ENCODE results near the gene CDC20B. TPM values are rescaled to one million over a fixed set of nuclear protein-coding genes. Genes with fewer than 3 reads are reported as not detected.

CDC20B gene
- total RNA-seq, 6 donors from 2014 or later = 0.09 to 5.5 (median 1.5) TPM

DNA sequence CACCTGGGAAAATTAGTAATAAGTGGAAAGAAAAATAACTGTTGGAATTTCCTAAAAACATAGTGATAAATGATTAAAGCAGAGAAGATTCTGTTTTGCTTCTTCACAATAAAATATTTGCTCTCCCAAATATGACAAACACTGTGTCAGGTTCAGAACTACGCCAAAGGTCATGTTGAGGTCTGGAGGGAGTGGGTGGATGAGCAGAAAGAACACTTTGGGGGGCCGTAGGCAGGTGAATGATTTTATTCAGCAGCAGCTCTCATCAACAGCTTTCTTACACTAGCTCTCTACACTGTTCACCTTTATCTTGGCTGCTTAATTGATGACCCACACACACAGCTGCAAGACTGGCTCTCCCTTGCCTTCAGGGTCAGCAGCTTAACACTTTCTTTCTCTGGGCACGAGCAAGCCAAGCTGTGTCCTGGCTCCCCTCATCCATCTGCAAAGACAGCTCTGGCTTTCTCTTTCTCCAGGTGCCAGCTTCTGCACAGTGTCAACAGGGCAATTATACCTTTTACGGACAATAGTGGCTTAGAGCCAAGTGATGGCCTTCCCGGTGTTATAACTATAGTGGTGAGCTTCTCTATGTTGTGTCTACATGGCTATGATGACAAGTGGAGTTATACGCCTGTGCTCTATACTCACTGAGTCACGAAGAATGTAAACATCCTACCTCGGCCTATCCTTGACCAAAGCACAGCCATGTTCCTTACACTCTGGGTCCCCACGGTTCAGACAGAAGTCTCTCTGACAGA lies 31.9 kb downstream of the CDC20B start:
- no peaks in the 10 kb centered on the region for H3K4me1 ChIP-seq
- no peak overlapping the region for H3K4me3 ChIP-seq
- ATAC-seq (ENCODE audit: low FRiP score in 2 of 2) (no peak), DNase-seq (no peak)
- no peak overlapping the region for H3K27ac ChIP-seq
- 76 to 80% methylated on average over 9 of the region's 9 CpGs for WGBS, 2 donors
- no peaks in the 10 kb centered on the region for H3K27me3 ChIP-seq
- no peaks in the 10 kb centered on the region for H3K36me3 ChIP-seq
- H3K9me3 ChIP-seq = no peaks in the 10 kb centered on the region
- TF ChIP-seq, protein P1, sequence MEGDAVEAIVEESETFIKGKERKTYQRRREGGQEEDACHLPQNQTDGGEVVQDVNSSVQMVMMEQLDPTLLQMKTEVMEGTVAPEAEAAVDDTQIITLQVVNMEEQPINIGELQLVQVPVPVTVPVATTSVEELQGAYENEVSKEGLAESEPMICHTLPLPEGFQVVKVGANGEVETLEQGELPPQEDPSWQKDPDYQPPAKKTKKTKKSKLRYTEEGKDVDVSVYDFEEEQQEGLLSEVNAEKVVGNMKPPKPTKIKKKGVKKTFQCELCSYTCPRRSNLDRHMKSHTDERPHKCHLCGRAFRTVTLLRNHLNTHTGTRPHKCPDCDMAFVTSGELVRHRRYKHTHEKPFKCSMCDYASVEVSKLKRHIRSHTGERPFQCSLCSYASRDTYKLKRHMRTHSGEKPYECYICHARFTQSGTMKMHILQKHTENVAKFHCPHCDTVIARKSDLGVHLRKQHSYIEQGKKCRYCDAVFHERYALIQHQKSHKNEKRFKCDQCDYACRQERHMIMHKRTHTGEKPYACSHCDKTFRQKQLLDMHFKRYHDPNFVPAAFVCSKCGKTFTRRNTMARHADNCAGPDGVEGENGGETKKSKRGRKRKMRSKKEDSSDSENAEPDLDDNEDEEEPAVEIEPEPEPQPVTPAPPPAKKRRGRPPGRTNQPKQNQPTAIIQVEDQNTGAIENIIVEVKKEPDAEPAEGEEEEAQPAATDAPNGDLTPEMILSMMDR (IDR thresholded peaks at IDR 0.05) = no peak
- no peak for TF ChIP-seq POLR2A (IDR thresholded peaks at IDR 0.05)
- no peak for TF ChIP-seq POLR2AphosphoS5 (IDR thresholded peaks at IDR 0.05)
- TF ChIP-seq EP300 (IDR thresholded peaks at IDR 0.05) = no peak

DNA sequence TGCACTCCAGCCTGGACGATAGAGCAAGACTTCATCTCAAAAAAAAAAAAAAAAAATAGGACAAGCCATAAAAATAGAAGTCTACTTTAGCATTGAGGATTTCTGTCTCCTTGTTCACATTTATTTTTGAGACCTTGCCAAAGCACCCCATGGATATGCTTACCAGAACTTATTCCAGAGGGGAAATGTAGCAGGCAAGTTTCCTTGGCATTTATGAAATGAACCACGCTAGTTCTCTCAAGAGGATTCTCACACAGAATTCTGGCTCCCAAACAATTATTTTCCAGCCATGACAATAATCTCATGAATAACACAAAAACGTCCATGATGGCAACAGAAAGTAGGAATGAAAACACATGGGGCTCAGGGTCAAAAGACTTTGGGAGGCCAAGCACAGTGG lies 36.5 kb downstream of the CDC20B start:
- WGBS, 2 donors = 83 to 93% methylated on average over 3 of the region's 3 CpGs
- no peak for ATAC-seq (ENCODE audit: low FRiP score in 2 of 2)
- no peak for TF ChIP-seq EP300 (IDR thresholded peaks at IDR 0.05)
- TF ChIP-seq POLR2A (IDR thresholded peaks at IDR 0.05) = no peak
- TF ChIP-seq POLR2AphosphoS5 (IDR thresholded peaks at IDR 0.05) = no peak
- TF ChIP-seq, protein P1 (IDR thresholded peaks at IDR 0.05) = no peak
- Histone ChIP-seq H3K4me1 (no peaks in the 10 kb centered on the region), H3K27me3 (no peaks in the 10 kb centered on the region), H3K4me3 (no peak overlapping the region), H3K27ac (no peak overlapping the region), H3K36me3 (no peaks in the 10 kb centered on the region), H3K9me3 (no peaks in the 10 kb centered on the region)
- DNase-seq = no peak

DNA sequence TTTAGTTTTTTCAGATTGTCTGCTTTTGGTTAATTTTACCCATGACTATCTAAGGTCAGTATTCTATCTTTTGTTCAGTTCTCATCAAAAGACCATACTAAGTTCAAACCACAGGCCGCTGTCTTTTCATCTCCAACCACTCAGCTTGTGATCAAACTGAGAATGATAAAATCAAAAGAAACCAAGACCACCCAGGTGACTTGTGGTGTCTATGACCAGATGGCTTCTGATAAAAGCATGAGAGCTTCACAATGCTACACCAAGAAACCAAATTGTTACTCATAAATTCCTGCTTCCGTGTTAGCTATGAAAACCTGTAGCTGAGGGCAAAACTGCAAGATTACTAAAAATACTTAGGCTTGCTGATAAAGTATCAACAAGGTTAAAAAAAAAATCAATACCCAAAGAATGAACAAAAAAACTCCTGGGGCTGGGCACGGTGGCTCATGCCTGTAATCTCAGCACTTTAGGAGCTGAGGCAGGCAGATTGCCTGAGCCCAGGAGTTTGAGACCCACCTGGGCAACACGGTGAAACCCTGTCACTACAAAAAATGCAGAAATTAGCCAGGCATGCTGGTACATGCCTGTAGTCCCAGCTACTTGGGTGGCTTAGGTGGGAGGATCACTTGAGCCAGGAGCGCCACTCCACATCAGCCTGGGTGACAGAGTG lies 38.8 kb downstream of the CDC20B start:
- 75 to 76% methylated on average over 5 of the region's 5 CpGs for WGBS, 2 donors
- H3K4me3 ChIP-seq = no peak overlapping the region
- no peak for TF ChIP-seq POLR2AphosphoS5 (IDR thresholded peaks at IDR 0.05)
- no peaks in the 10 kb centered on the region for H3K4me1 ChIP-seq
- no peak for ATAC-seq (ENCODE audit: low FRiP score in 2 of 2)
- H3K27me3 ChIP-seq = no peaks in the 10 kb centered on the region
- DNase-seq = no peak
- H3K36me3 ChIP-seq = no peaks in the 10 kb centered on the region
- no peak overlapping the region for H3K27ac ChIP-seq
- H3K9me3 ChIP-seq = peaks cover 0 to 8% (median 0%) of the 10 kb centered on the region in 4 donors

DNA sequence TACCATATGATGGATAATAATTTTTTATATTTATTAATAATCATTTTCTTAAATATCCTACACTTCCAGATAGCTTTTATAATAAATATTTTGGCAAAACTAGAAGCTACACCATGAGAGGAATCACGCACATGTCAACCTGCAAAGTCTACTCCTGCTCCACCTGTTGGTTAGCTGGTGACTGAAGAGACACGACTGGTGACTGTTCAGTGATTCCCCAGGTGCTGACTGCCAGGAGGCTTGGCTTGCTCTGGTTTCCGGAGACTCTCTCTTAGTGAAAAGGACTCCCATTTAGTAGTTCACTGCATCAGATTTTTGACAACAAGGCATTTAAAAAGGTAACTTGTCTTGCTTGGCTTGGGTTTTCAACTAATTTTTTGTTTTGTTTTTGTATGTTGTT lies 49.6 kb downstream of the CDC20B start:
- ATAC-seq (ENCODE audit: low FRiP score in 2 of 2) (no peak), DNase-seq (no peak)
- no peaks in the 10 kb centered on the region for H3K27me3 ChIP-seq
- no peak overlapping the region for H3K27ac ChIP-seq
- H3K4me1 ChIP-seq = no peaks in the 10 kb centered on the region
- H3K9me3 ChIP-seq = no peaks in the 10 kb centered on the region
- no peaks in the 10 kb centered on the region for H3K36me3 ChIP-seq
- WGBS, 2 donors = 78 to 82% methylated on average over 3 of the region's 3 CpGs
- no peak for TF ChIP-seq POLR2AphosphoS5 (IDR thresholded peaks at IDR 0.05)
- TF ChIP-seq, protein P1 (IDR thresholded peaks at IDR 0.05) = no peak
- no peak for TF ChIP-seq POLR2A (IDR thresholded peaks at IDR 0.05)
- TF ChIP-seq EP300 (IDR thresholded peaks at IDR 0.05) = no peak
- H3K4me3 ChIP-seq = no peak overlapping the region

DNA sequence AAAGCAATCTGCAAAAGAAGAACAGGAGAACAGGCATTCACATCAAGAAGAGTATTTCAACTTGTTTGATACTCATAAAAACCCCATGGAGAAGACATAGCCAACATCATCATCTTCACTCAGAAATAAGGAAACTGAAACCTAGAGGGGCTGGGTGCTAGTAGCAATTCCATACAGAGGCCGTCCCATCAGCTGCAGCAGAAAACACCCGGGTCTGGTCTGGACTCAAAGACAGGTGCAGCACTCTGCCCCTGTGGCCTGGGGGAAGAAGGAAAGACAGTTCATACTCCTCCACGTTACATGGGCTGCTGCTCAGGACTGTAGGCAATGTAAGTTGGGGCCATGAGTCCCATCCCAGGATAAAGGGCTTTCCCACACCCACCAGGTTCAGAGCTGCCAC lies 58.9 kb downstream of the CDC20B start:
- 74 to 84% methylated on average over 3 of the region's 3 CpGs for WGBS, 2 donors
- no peaks in the 10 kb centered on the region for H3K27me3 ChIP-seq
- H3K4me1 ChIP-seq = no peaks in the 10 kb centered on the region
- ATAC-seq (ENCODE audit: low FRiP score in 2 of 2) (no peak), DNase-seq (no peak)
- H3K27ac ChIP-seq = no peak overlapping the region
- no peak overlapping the region for H3K4me3 ChIP-seq
- no peaks in the 10 kb centered on the region for H3K9me3 ChIP-seq
- no peaks in the 10 kb centered on the region for H3K36me3 ChIP-seq
- no peak for TF ChIP-seq EP300 (IDR thresholded peaks at IDR 0.05)
- TF ChIP-seq POLR2AphosphoS5 (IDR thresholded peaks at IDR 0.05) = no peak
- TF ChIP-seq POLR2A (IDR thresholded peaks at IDR 0.05) = no peak
- TF ChIP-seq, protein P1 (IDR thresholded peaks at IDR 0.05) = no peak

Measured in upper lobe of left lung (tissue), 6 donors.